KMS-11 (cell line): ENCODE results near the gene LHX1.

Experiments
- H2AFZ ChIP-seq: fragments of 200-600 bp; sonication (generic); 2 replicates; pipeline ENCODE4 v1.6.1; 2016; ENCODE audit warnings: antibody characterized with exemption, mixed run types, low read depth
- H3K27ac ChIP-seq: fragments of 200-600 bp; sonication (generic); 2 replicates; pipeline ENCODE4 v1.6.1; 2016; ENCODE audit warnings: mild to moderate bottlenecking, mixed run types
- H3K27me3 ChIP-seq: fragments of 200-600 bp; sonication (generic); 2 replicates; pipeline ENCODE4 v1.6.1; 2017; ENCODE audit warnings: mild to moderate bottlenecking, low read depth, mixed run types, moderate library complexity; ENCODE audit not compliant: insufficient read depth
- H3K36me3 ChIP-seq: fragments of 200-600 bp; sonication (generic); 2 replicates; pipeline ENCODE4 v1.6.1; 2017; ENCODE audit warnings: mild to moderate bottlenecking, mixed run types; ENCODE audit not compliant: insufficient read depth
- H3K4me1 ChIP-seq: fragments of 200-600 bp; sonication (generic); 2 replicates; pipeline ENCODE4 v1.6.1; 2016; ENCODE audit warnings: mild to moderate bottlenecking, low read depth, mixed run types; ENCODE audit not compliant: poor library complexity, severe bottlenecking
- H3K4me2 ChIP-seq: fragments of 200-600 bp; sonication (generic); 2 replicates; pipeline ENCODE4 v1.7.0; 2016; ENCODE audit warnings: mild to moderate bottlenecking, mixed run types
- H3K4me3 ChIP-seq: fragments of 200-600 bp; sonication (generic); IDR thresholded peaks from 2 replicates; pipeline ENCODE4 v1.6.1; 2017; ENCODE audit warnings: low read depth, low read length, mixed read lengths; ENCODE audit not compliant: insufficient read depth
- H3K79me2 ChIP-seq: fragments of 200-600 bp; sonication (generic); 2 replicates; pipeline ENCODE4 v1.6.1; 2016; ENCODE audit warnings: low read depth, mixed run types; ENCODE audit not compliant: insufficient read depth
- H3K9ac ChIP-seq: fragments of 200-600 bp; sonication (generic); 2 replicates; pipeline ENCODE4 v1.6.1; 2016; ENCODE audit warnings: mild to moderate bottlenecking, mixed run types
- H4K20me1 ChIP-seq: fragments of 200-600 bp; sonication (generic); 2 replicates; pipeline ENCODE4 v1.6.1; 2016; ENCODE audit warnings: mild to moderate bottlenecking, mixed run types; ENCODE audit not compliant: insufficient read depth
- TF ChIP-seq, protein P1 (sequence below): fragments of 200-600 bp; sonication (generic); conservative IDR thresholded peaks from 2 replicates; pipeline ENCODE4 v1.6.1; 2017; ENCODE audit warnings: low read depth, mild to moderate bottlenecking, antibody characterized with exemption, low read length, moderate library complexity, mixed read lengths

LHX1 gene

DNA sequence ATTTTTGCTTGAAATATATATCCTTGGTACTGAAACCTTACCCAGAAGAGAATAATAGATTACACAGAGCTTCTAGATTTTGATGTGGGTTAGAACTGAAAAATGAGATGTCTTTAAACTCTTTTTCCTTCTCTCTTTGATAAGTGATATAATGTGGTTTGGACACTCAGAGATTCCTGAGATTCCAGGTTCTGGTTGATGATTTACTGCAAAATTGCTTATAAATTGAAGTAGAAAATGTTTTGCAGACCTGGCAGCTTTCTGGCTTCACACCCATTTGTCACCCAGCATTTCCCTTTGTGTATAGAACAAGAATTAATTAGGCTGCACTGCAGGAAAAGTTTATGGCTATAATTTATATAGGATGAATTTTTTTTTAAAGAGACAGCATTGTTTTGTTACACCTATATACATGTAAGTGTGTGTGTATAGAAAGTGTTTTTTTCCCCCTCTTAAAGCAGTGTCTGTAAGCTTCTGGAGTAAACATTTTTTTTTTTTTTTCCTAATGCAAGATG is 35.0 kb downstream of the LHX1 start:
- H3K79me2 ChIP-seq = peaks cover 70% of the 10 kb centered on the region; the same call in 1 of the 2 replicates

DNA sequence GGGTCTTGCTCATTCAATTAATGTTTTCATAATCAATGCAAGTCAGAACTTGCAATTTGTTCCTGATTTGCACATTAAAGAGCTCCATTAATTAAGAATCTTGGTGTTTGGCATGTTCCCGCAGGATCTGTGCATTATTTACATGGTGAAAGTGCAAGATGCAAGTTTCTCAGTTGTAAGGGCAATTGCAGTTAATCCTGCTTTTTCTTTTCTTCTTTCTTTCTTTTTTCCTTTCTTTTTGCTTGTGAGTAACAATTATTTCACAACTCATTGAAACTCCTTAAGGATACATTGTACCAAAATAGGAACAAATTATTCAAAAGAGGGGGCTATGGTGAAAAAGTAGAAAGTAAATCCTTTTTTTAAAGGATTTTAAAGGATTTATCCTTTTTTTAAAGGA is 35.6 kb downstream of the LHX1 start:
- Histone ChIP-seq H3K27ac (no peak overlapping the region), H4K20me1 (peaks cover 10% of the 10 kb centered on the region; the same call in 1 of the 2 replicates), H3K4me2 (no peak overlapping the region), H3K79me2 (peaks cover 69% of the 10 kb centered on the region; the same call in 1 of the 2 replicates), H3K27me3 (no peaks in the 10 kb centered on the region), H3K36me3 (no peaks in the 10 kb centered on the region), H2AFZ (no peak overlapping the region), H3K4me1 (peaks cover 12% of the 10 kb centered on the region), H3K9ac (no peak overlapping the region), H3K4me3 (no peak overlapping the region)
- TF ChIP-seq, protein P1, sequence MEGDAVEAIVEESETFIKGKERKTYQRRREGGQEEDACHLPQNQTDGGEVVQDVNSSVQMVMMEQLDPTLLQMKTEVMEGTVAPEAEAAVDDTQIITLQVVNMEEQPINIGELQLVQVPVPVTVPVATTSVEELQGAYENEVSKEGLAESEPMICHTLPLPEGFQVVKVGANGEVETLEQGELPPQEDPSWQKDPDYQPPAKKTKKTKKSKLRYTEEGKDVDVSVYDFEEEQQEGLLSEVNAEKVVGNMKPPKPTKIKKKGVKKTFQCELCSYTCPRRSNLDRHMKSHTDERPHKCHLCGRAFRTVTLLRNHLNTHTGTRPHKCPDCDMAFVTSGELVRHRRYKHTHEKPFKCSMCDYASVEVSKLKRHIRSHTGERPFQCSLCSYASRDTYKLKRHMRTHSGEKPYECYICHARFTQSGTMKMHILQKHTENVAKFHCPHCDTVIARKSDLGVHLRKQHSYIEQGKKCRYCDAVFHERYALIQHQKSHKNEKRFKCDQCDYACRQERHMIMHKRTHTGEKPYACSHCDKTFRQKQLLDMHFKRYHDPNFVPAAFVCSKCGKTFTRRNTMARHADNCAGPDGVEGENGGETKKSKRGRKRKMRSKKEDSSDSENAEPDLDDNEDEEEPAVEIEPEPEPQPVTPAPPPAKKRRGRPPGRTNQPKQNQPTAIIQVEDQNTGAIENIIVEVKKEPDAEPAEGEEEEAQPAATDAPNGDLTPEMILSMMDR = no peak

More for the DNA sequence above, 35.0 kb downstream of the LHX1 start:
- no peak overlapping the region for H3K4me2 ChIP-seq
- no peak overlapping the region for H2AFZ ChIP-seq
- H3K9ac ChIP-seq = no peak overlapping the region
- H3K4me3 ChIP-seq = no peak overlapping the region
- TF ChIP-seq, protein P1 = no peak
- no peak overlapping the region for H3K27ac ChIP-seq
- H3K27me3 ChIP-seq = no peaks in the 10 kb centered on the region
- no peaks in the 10 kb centered on the region for H3K36me3 ChIP-seq
- H3K4me1 ChIP-seq = peaks cover 12% of the 10 kb centered on the region
- peaks cover 10% of the 10 kb centered on the region; the same call in 1 of the 2 replicates for H4K20me1 ChIP-seq

DNA sequence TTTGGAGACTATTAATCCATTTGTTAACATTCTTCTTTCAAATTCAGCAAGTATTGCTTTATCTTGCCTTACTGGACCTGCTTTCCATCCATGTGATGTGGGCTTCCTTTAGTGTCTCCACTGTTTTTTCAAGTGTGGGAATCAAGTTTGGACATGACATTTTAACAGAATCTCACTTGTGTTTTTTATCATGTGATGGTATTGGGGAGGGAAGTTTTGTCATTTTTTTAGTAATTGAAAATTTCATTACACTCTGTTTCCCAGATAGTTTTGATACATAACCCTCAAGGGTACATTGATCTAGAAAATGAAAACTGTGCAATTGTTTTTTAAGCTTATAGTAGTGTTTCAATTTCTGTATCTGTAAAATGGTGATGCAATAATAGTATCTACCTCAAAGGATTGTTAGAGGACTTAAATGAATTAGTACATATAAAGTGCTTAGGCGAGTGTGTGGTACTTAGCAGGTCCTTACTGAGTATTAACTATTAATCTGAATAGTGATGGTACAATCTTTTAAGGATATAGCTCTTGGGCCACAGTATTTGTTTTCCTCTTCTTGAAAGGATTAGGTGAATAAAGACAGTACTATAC is 38.7 kb downstream of the LHX1 start:
- Histone ChIP-seq H3K4me3 (no peak overlapping the region), H3K27ac (no peak overlapping the region), H4K20me1 (0 out of 2 replicates have a peak, but pooled peaks cover 10% of the 10 kb centered on the region), H2AFZ (no peak overlapping the region), H3K79me2 (peaks cover 79% of the 10 kb centered on the region; the same call in 1 of the 2 replicates), H3K4me1 (peaks cover 9% of the 10 kb centered on the region), H3K4me2 (no peak overlapping the region), H3K27me3 (no peaks in the 10 kb centered on the region), H3K36me3 (no peaks in the 10 kb centered on the region), H3K9ac (no peak overlapping the region)
- TF ChIP-seq, protein P1 = no peak

DNA sequence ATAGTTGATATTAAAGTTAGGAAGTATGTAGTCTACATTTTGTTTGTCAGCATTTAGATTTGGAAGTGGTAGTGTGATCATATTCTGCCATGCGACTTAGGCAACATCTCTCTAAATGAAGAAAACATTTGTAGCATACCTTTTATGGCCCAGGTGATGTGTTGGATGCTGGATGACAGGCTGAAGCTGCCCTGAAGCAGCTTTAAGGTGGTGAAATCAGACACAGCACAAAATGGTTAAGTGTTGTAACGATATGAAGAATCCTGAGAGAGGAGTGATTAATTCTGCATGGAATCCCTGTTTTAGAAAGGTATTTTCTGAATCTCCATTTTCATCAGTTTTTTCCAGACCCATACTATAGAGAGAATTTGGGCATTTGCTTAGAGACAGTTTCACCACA is 39.8 kb downstream of the LHX1 start:
- no peak overlapping the region for H3K27ac ChIP-seq
- 0 out of 2 replicates have a peak, but pooled peaks cover 7% of the 10 kb centered on the region for H4K20me1 ChIP-seq
- no peaks in the 10 kb centered on the region for H3K36me3 ChIP-seq
- no peak overlapping the region for H3K4me3 ChIP-seq
- no peaks in the 10 kb centered on the region for H3K27me3 ChIP-seq
- peaks cover 76% of the 10 kb centered on the region; the same call in 1 of the 2 replicates for H3K79me2 ChIP-seq
- peaks cover 3% of the 10 kb centered on the region for H3K4me1 ChIP-seq
- no peak overlapping the region for H3K9ac ChIP-seq
- H3K4me2 ChIP-seq = no peak overlapping the region
- no peak overlapping the region for H2AFZ ChIP-seq
- TF ChIP-seq, protein P1 = no peak
